Measurements from ENCODE around the gene LANCL3. TPM values are rescaled to one million over a fixed set of nuclear protein-coding genes. Genes with fewer than 3 reads are reported as not detected.
A peak's percentile ranks its signal among the peaks of the same experiment; 100 is the strongest.
"Not testable (repeated sequence)": the region's sequence is repeated elsewhere in the genome, so short reads cannot be mapped to it uniquely, and the experiment has no call there.

Gene LANCL3
- total RNA-seq, result under 1 TPM in 1 of 2 experiments, not detected in 1; 0.03 TPM
- polyA plus RNA-seq, result under 1 TPM in 1 of 3 donors, not detected in 2; 0.09 TPM
- total RNA-seq, result 0 to 0.08 (median 0) reads per million in 6 experiments

DNA sequence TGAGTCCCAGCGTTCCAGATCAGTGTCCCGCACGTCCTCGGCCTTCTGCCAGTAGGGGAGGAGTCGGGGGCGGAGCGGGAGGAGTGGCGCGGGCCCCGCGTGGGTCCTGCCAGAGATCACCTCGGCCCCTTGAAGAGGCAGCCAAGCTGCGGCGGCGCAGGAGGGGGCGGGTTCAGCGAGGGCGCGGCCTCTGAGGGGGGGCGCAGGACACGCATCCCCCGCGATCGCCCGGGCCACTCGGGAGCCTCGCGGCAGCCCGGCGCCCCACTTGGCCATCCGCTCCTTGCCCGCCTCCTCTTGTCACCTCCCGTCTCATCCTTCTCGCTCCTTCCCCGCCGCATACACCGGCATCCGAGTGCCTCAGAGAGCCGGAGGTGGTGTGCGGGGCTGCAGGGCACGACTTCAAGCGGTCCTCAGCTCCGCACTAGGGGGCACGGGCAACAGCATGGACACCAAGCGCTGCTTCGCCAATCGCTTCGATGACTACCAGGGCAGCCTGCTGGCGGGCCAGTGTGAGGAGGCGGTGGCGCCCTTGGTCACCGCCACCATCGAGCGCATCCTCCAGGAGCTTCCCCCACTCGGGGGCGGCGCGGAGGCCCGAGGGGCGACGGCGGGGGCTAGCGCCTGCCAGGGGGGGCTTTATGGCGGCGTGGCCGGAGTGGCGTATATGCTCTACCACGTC lies at the start of gene LANCL3:
LANCL3 (plus strand) TSS at position 236 of the 682 bp plus-strand sequence; CDS start at position 446, 210 bp downstream.
- Mint-ChIP-seq H3K27me3 (peaks cover 9 to 35% (median 15%) of the 10 kb centered on the region in 5 donors), H3K4me1 (peaks cover 4 to 11% (median 7%) of the 10 kb centered on the region in 4 donors), H3K4me3 (peak within 1 kb of the TSS; percentile 59 to 91 (median 74)), H3K27ac (peak within 1 kb of the TSS in 2 of 10 donors; percentile 59 to 71)
- H3K36me3 Mint-ChIP-seq, H3K9me3 Mint-ChIP-seq, DNase-seq, POLR2A ChIA-PET, ATAC-seq: not testable (repeated sequence)

GRCh38 chrX:37523673-37524072 lies 47.8 kb upstream of the LANCL3 start:
- POLR2A ChIA-PET, H3K4me3 Mint-ChIP-seq, H3K27ac Mint-ChIP-seq, DNase-seq, ATAC-seq, H3K9me3 Mint-ChIP-seq, H3K36me3 Mint-ChIP-seq, H3K4me1 Mint-ChIP-seq: not testable (repeated sequence)
- H3K27me3 Mint-ChIP-seq, result peaks cover 0 to 11% (median 3%) of the 10 kb centered on the region in 5 donors

- POLR2A ChIA-PET, result no interaction called here
- H3K36me3 Mint-ChIP-seq, result no peaks in the 10 kb centered on the region
- ATAC-seq, result no peak
- H3K27ac Mint-ChIP-seq, result no peak overlapping the region
- no peak overlapping the region for H3K4me3 Mint-ChIP-seq
- peaks cover 0 to 8% (median 6%) of the 10 kb centered on the region in 5 donors for H3K27me3 Mint-ChIP-seq
- DNase-seq, result no peak
- H3K9me3 Mint-ChIP-seq, result peaks cover 0 to 8% (median 0%) of the 10 kb centered on the region in 9 donors
- no peaks in the 10 kb centered on the region for H3K4me1 Mint-ChIP-seq
Measured at GRCh38 chrX:37541991-37542390, 29.5 kb upstream of the LANCL3 start.

- ATAC-seq (no peak), DNase-seq (no peak)
- Mint-ChIP-seq H3K36me3 (no peaks in the 10 kb centered on the region), H3K9me3 (peaks cover 0 to 8% (median 0%) of the 10 kb centered on the region in 9 donors), H3K4me1 (no peaks in the 10 kb centered on the region), H3K27me3 (peaks cover 0 to 7% (median 6%) of the 10 kb centered on the region in 5 donors), H3K4me3 (no peak overlapping the region), H3K27ac (no peak overlapping the region)
- POLR2A ChIA-PET, result no interaction called here
Measured at GRCh38 chrX:37542791-37543190, 28.7 kb upstream of the LANCL3 start.

GRCh38 chrX:37543324-37543723 lies 28.1 kb upstream of the LANCL3 start:
- H3K4me1 Mint-ChIP-seq, result no peaks in the 10 kb centered on the region
- no peaks in the 10 kb centered on the region for H3K36me3 Mint-ChIP-seq
- H3K9me3 Mint-ChIP-seq, result peaks cover 0 to 8% (median 0%) of the 10 kb centered on the region in 9 donors

DNA sequence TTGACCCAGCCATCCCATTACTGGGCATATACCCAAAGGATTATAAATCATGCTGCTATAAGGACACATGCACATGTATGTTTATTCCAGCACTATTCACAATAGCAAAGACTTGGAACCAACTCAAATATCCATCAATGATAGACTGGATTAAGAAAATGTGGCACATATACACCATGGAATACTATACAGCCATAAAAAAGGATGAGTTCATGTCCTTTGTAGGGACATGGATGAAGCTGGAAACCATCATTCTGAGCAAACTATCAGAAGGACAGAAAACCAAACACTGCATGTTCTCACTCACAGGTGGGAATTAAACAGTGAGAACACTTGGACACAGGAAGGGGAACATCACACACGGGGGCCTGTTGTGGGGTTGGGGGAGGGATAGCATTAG lies 26.9 kb upstream of the LANCL3 start:
- POLR2A ChIA-PET, H3K9me3 Mint-ChIP-seq, DNase-seq, ATAC-seq, H3K36me3 Mint-ChIP-seq, H3K4me1 Mint-ChIP-seq, H3K27me3 Mint-ChIP-seq, H3K27ac Mint-ChIP-seq, H3K4me3 Mint-ChIP-seq: not testable (repeated sequence)

More at GRCh38 chrX:37543324-37543723, 28.1 kb upstream of the LANCL3 start:
- H3K27ac Mint-ChIP-seq, result no peak overlapping the region
- H3K27me3 Mint-ChIP-seq, result peaks cover under 1 to 6% (median 2%) of the 10 kb centered on the region in 5 donors
- DNase-seq (no peak), ATAC-seq (no peak)
- POLR2A ChIA-PET, result no interaction called here
- H3K4me3 Mint-ChIP-seq, result no peak overlapping the region

DNA sequence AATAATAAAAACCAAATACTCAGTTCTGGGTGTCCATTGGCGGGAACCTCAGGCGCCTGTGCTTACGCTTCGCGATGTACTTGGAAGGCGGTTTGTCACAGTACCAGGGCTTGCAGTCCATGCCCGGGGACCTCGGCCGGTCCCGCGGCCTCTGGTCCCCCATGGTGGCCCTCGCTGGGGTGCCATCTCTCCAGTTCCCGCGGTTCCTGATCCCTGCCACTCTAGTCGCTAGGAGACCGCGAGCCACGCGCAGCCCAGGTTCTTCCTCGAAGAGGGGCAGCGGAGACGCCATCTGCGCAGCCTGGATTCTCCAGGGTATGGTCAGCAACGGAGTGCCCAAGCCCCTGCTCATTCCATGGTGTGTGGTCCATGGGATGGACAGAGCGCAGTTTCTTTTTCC lies 26.4 kb upstream of the LANCL3 start:
- POLR2A ChIA-PET, result no interaction called here
- H3K4me3 Mint-ChIP-seq, result no peak overlapping the region
- no peaks in the 10 kb centered on the region for H3K36me3 Mint-ChIP-seq
- H3K27ac Mint-ChIP-seq, result no peak overlapping the region
- ATAC-seq, result no peak
- peaks cover 0 to 3% (median 1%) of the 10 kb centered on the region in 5 donors for H3K27me3 Mint-ChIP-seq
- peaks cover 0 to 8% (median 0%) of the 10 kb centered on the region in 9 donors for H3K9me3 Mint-ChIP-seq
- no peaks in the 10 kb centered on the region for H3K4me1 Mint-ChIP-seq
- DNase-seq, result no peak

DNA sequence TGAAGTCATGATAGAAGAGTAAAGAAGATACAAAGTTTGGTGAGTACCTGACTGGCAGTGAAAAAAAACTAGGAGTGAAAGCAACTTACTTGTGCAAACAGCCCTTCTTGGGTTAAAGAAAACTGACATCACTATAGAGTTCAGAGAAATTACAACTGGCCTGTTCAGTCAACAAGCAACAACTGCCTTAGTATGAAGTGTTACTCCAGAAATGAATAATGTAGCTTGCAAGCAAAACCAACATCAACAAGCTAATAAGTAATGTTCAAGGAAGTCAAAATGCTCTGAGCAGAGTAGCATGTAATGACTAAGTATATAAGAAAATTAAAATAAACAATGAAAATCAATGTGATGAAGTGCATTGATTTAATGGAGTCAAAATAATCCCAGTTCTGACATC lies 21.8 kb upstream of the LANCL3 start:
- POLR2A ChIA-PET, H3K27me3 Mint-ChIP-seq, H3K4me3 Mint-ChIP-seq, H3K36me3 Mint-ChIP-seq, DNase-seq, ATAC-seq, H3K4me1 Mint-ChIP-seq, H3K9me3 Mint-ChIP-seq, H3K27ac Mint-ChIP-seq: not testable (repeated sequence)

GRCh38 chrX:37553476-37553875 lies 18.0 kb upstream of the LANCL3 start:
- Mint-ChIP-seq H3K27ac (no peak overlapping the region), H3K36me3 (peaks cover 0 to 3% (median 0%) of the 10 kb centered on the region in 3 donors), H3K4me1 (no peaks in the 10 kb centered on the region), H3K9me3 (peaks cover 0 to 6% (median 0%) of the 10 kb centered on the region in 9 donors), H3K4me3 (no peak overlapping the region), H3K27me3 (no peaks in the 10 kb centered on the region)
- ATAC-seq (no peak), DNase-seq (no peak)
- POLR2A ChIA-PET, result no interaction called here

- H3K27ac Mint-ChIP-seq, POLR2A ChIA-PET, H3K4me3 Mint-ChIP-seq, DNase-seq, ATAC-seq, H3K36me3 Mint-ChIP-seq, H3K4me1 Mint-ChIP-seq: not testable (repeated sequence)
- Mint-ChIP-seq H3K9me3 (peaks cover 0 to 11% (median 2%) of the 10 kb centered on the region in 9 donors), H3K27me3 (peaks cover 2 to 21% (median 10%) of the 10 kb centered on the region in 5 donors)
Measured at GRCh38 chrX:37565254-37565653, 6.2 kb upstream of the LANCL3 start.

GRCh38 chrX:37570349-37570748 lies 1.1 kb upstream of the LANCL3 start:
- peaks cover 10 to 30% (median 17%) of the 10 kb centered on the region in 5 donors for H3K27me3 Mint-ChIP-seq
- DNase-seq, POLR2A ChIA-PET, H3K9me3 Mint-ChIP-seq, ATAC-seq, H3K27ac Mint-ChIP-seq, H3K4me3 Mint-ChIP-seq, H3K36me3 Mint-ChIP-seq: not testable (repeated sequence)
- peaks cover 4 to 11% (median 7%) of the 10 kb centered on the region in 4 donors for H3K4me1 Mint-ChIP-seq

DNA sequence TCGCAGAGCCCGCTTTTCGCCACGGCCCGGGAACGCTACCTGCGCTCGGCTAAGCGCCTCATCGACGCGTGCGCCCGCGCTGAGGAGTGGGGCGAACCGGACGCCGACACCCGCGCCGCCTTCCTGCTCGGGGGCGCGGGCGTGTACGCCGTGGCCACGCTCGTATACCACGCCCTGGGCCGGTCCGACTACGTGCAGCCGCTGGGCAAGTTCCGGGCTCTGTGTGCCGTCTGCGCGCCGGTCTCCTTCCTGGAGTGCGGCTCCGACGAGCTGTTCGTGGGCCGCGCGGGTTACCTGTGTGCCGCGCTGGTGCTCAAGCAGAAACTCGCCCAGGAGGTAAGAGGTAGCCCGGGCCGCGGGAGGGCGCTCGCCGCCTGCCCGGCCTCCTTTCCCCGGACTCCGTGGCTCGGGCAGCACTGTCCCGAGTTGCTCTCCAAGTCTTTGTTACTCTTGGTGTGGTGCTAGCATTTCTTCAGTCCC lies 687 bp downstream of the LANCL3 start:
- POLR2A ChIA-PET, H3K36me3 Mint-ChIP-seq, DNase-seq, H3K9me3 Mint-ChIP-seq: not testable (repeated sequence)
- peak overlapping the region in 1 of 10 donors; percentile 71 for H3K27ac Mint-ChIP-seq
- peaks cover 4 to 11% (median 7%) of the 10 kb centered on the region in 4 donors for H3K4me1 Mint-ChIP-seq
- peaks cover 8 to 37% (median 14%) of the 10 kb centered on the region in 5 donors for H3K27me3 Mint-ChIP-seq
- ATAC-seq, result peak in 1 of 2 donors; percentile 8
- H3K4me3 Mint-ChIP-seq, result peak overlapping the region; percentile 59 to 91 (median 74)

- H3K27ac Mint-ChIP-seq, POLR2A ChIA-PET, DNase-seq, H3K9me3 Mint-ChIP-seq, H3K36me3 Mint-ChIP-seq, ATAC-seq: not testable (repeated sequence)
- Mint-ChIP-seq H3K4me3 (peak overlapping the region in 2 of 10 donors; percentile 11 to 91), H3K4me1 (peaks cover 4 to 11% (median 7%) of the 10 kb centered on the region in 4 donors), H3K27me3 (peaks cover 5 to 32% (median 14%) of the 10 kb centered on the region in 5 donors)
Measured at GRCh38 chrX:37573121-37573520, 1.7 kb downstream of the LANCL3 start.

All from naive thymus-derived CD8-positive, alpha-beta T cell (primary cell).